ENCODE data around the gene NINJ2.

- TF ChIP-seq CTCF (IDR thresholded peaks at IDR 0.05) (no peak), POLR2A (IDR thresholded peaks at IDR 0.05) (no peak), POLR2AphosphoS5 (IDR thresholded peaks at IDR 0.05) (no peak)
These were observed 44.6 kb downstream of the NINJ2 start for GRCh38 chr12:618605-619004.
